ENCODE measurements around the gene CNIH4. TPM values are rescaled to one million over a fixed set of nuclear protein-coding genes. Genes with fewer than 3 reads are reported as not detected.
"Not testable (repeated sequence)": the region's sequence is repeated elsewhere in the genome, so short reads cannot be mapped to it uniquely, and the experiment has no call there.

The CNIH4 gene
- total RNA-seq, 1 donor from 2014 or later = 28.5 TPM

DNA sequence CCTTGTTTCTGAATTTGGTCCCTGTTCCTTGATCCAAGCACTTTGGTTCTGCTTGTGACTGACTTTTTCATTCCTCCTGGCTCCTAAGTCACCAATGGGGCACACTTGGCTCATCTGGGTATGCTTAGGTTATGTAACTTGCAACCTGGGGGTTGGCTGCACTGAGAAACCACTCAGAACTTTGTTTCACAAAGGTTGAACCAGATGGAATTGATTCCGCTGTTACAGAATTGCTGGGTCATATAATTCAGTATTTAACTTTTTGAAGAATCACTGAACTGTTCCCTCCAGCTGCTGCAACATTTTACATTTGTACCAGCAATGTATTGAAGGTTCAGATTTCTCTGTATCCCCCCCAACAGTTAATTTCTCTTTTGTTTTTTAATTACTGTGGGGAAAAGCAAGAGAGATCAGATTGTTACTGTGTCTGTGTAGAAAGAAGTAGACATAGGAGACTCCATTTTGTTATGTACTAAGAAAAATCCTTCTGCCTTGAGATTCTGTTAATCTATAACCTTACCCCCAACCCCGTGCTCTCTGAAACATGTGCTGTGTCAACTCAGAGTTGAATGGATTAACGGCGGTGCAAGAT lies 17.1 kb upstream of the CNIH4 start:
- Histone ChIP-seq H3K27ac (replicated peaks) (no peak overlapping the region), H3K27me3 (ENCODE audit: low read depth) (peaks cover 23% of the 10 kb centered on the region), H3K9me3 (replicated peaks) (peaks cover 20% of the 10 kb centered on the region), H3K36me3 (no peaks in the 10 kb centered on the region), H3K4me3 (no peak overlapping the region), H3K4me1 (peaks cover 7% of the 10 kb centered on the region)
- TF ChIP-seq, protein P1, sequence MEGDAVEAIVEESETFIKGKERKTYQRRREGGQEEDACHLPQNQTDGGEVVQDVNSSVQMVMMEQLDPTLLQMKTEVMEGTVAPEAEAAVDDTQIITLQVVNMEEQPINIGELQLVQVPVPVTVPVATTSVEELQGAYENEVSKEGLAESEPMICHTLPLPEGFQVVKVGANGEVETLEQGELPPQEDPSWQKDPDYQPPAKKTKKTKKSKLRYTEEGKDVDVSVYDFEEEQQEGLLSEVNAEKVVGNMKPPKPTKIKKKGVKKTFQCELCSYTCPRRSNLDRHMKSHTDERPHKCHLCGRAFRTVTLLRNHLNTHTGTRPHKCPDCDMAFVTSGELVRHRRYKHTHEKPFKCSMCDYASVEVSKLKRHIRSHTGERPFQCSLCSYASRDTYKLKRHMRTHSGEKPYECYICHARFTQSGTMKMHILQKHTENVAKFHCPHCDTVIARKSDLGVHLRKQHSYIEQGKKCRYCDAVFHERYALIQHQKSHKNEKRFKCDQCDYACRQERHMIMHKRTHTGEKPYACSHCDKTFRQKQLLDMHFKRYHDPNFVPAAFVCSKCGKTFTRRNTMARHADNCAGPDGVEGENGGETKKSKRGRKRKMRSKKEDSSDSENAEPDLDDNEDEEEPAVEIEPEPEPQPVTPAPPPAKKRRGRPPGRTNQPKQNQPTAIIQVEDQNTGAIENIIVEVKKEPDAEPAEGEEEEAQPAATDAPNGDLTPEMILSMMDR (IDR thresholded peaks at IDR 0.05; ENCODE audit: borderline replicate concordance) = no peak
- no peak for DNase-seq
- intact Hi-C loops (cut with micrococcal nuclease) = no loop called here

DNA sequence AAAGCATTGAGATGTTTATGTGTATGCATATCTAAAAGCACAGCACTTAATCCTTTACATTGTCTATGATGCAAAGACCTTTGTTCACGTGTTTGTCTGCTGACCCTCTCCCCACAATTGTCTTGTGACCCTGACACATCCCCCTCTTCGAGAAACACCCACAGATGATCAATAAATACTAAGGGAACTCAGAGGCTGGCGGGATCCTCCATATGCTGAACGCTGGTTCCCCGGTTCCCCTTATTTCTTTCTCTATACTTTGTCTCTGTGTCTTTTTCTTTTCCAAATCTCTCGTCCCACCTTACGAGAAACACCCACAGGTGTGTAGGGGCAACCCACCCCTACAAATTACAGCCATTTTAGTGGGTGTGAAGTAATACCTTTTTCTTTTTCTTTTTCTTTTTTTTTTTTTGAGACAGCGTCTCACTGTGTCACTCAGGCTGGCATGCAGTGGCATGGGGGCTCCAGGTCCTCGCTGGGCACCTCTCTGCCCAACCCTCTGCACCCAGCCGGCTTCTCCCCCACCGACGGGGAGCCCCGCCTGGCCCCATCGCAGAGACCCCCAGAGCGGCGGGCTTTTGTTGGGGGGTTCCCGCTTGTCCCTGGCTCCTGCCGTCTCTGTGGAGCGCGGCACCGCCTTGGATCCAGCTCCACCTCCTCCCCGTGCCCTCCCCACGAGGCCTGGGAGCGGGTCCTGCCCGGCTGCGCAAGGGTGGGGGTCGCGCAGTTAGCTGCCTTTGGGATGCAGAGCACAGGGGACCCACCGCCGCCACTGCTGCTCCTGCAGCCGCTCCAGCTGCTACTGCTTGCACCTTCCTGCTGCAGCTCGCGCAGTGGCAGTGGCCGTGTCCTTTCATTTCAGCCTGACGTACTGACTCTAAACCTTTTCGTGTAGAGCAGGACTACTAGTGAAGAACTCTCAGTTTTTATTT lies 16.0 kb upstream of the CNIH4 start:
- H3K4me1 ChIP-seq; intact Hi-C loops (cut with micrococcal nuclease); H3K36me3 ChIP-seq; H3K27ac ChIP-seq (replicated peaks): not testable (repeated sequence)
- peak overlapping the region; percentile 69 for H3K4me3 ChIP-seq
- peaks cover 23% of the 10 kb centered on the region for H3K27me3 ChIP-seq (ENCODE audit: low read depth)
- DNase-seq = peak; percentile 23
- peaks cover 25% of the 10 kb centered on the region for H3K9me3 ChIP-seq (replicated peaks)

DNA sequence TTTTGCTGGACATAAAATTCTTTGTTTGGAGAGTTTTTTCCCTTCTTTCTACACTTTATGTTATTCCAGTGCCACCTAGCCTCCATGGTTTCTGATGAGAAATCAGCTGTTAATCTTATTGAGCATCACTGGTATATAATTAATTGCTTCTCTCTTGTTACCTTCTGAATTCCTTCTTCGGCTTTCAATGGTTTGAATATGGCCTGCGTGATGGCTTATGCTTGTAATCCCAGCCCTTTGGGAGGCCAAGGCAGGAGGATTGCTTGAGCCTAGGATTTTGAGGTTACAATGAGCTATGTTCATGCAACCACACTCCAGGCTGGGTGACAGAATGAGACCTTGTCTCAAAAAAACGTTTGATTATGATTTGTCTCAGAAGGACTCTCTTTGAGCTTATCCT lies 13.0 kb upstream of the CNIH4 start:
- Histone ChIP-seq H3K4me1 (peaks cover 7% of the 10 kb centered on the region), H3K27me3 (ENCODE audit: low read depth) (peaks cover 23% of the 10 kb centered on the region), H3K4me3 (no peak overlapping the region), H3K36me3 (no peaks in the 10 kb centered on the region), H3K9me3 (replicated peaks) (peaks cover 25% of the 10 kb centered on the region), H3K27ac (replicated peaks) (no peak overlapping the region)
- intact Hi-C loops (cut with micrococcal nuclease) = no loop called here
- TF ChIP-seq, protein P1 (IDR thresholded peaks at IDR 0.05; ENCODE audit: borderline replicate concordance) = no peak
- no peak for DNase-seq

DNA sequence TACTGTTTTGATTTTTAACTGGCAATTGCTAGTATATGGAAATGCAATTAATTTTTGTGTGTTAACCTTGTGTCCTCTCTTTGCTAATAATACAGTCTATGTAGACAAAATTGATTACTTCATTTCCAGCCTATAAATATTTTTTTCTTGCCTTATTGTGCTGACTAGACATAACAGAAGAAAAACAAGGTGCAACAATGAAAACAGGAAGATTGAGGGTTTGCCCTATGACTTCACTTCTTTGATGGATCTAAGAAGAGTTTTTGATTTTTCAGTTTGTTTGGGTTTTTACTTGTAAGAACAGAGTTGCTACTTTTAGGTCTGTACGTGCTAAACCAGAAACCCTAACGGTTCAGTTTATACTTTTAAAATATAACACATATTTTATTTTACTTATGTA lies 8.5 kb upstream of the CNIH4 start:
- DNase-seq = no peak
- H3K36me3 ChIP-seq = no peaks in the 10 kb centered on the region
- H3K27ac ChIP-seq (replicated peaks) = no peak overlapping the region
- TF ChIP-seq, protein P1 (IDR thresholded peaks at IDR 0.05; ENCODE audit: borderline replicate concordance) = no peak
- H3K4me3 ChIP-seq = no peak overlapping the region
- H3K9me3 ChIP-seq (replicated peaks) = peaks cover 18% of the 10 kb centered on the region
- H3K4me1 ChIP-seq = no peaks in the 10 kb centered on the region
- intact Hi-C loops (cut with micrococcal nuclease) = no loop called here
- H3K27me3 ChIP-seq (ENCODE audit: low read depth) = no peaks in the 10 kb centered on the region

DNA sequence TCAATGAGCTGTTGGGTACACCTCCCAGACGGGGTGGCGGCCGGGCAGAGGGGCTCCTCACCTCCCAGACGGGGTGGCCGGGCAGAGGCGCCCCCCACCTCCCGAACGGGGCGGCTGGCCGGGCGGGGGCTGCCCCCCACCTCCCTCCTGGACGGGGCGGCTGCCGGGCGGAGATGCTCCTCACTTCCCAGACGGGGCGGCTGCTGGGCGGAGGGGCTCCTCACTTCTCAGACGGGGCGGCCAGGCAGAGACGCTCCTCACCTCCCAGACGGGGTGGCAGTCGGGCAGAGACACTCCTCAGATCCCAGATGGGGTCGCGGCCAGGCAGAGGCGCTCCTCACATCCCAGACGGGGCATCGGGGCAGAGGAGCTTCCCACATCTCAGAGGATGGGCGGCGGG lies 7.0 kb upstream of the CNIH4 start:
- H3K27ac ChIP-seq (replicated peaks); DNase-seq; intact Hi-C loops (cut with micrococcal nuclease); H3K4me3 ChIP-seq; H3K9me3 ChIP-seq (replicated peaks); H3K27me3 ChIP-seq (ENCODE audit: low read depth); H3K4me1 ChIP-seq; H3K36me3 ChIP-seq: not testable (repeated sequence)

DNA sequence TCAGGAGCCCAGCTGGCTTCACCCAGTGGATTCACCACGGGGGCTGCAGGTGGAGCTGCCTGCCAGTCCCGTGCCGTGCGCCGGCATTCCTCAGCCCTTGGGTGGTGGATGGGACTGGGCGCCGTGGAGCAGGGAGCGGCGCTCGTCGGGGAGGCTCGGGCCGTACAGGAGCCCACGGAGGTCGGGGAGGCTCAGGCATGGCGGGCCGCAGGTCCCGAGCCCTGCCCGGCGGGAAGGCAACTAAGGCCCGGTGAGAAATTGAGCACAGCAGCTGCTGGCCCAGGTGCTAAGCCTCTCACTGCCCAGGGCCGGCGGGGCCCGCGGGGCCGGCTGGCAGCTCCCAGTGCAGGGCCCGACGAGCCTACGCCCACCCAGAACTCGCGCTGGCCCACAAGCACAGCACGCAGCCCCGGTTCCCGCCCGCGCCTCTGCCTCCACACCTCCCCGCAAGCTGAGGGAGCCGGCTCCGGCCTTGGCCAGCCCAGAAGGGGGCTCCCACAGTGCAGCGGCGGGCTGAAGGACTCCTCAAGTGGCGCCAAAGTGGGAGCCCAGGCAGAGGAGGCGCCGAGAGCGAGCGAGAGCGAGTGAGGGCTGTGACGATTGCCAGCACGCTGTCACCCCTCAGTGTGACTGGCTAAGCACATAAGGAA lies 4.1 kb upstream of the CNIH4 start:
- DNase-seq; intact Hi-C loops (cut with micrococcal nuclease): not testable (repeated sequence)

More for the DNA sequence above, 4.1 kb upstream of the CNIH4 start:
- not testable (repeated sequence) for H3K9me3 ChIP-seq (replicated peaks); H3K27me3 ChIP-seq (ENCODE audit: low read depth); H3K4me1 ChIP-seq; H3K4me3 ChIP-seq; H3K36me3 ChIP-seq; H3K27ac ChIP-seq (replicated peaks)
